Panc1 (cell line): Measurements from ENCODE around the gene ABHD14A. TPM values are rescaled to one million over a fixed set of nuclear protein-coding genes. Genes with fewer than 3 reads are reported as not detected.

ENCODE experiments used
- ATAC-seq: fragments of 200-7000 bp; cut with Tn5 transposase; 2 replicates; pipeline ENCODE4 v1.9.1; 2020; ENCODE audit warnings: mild to moderate bottlenecking, moderate library complexity
- BruUV-seq: library from RNA; stranded (reverse); fragments of 400-500 nt; replicated peaks from 2 replicates; lab custom pipeline; 2021; lab: Mats Ljungman, UMichigan
- CTCF ChIA-PET: fragments of 300-600 bp; sonication (Branson Sonifier 250); formaldehyde crosslinking; loops from one replicate; lab custom pipeline; 2022; ENCODE audit warnings: antibody characterized with exemption; lab: Charles Lee
- POLR2A ChIA-PET: fragments of 300-600 bp; sonication (Branson Sonifier 250); formaldehyde crosslinking; loops from one replicate; lab custom pipeline; 2022; ENCODE audit warnings: antibody characterized with exemption; lab: Charles Lee
- DNase-seq: peaks from one replicate; pipeline ENCODE4 v3.0.0-alpha.2; 2010; ENCODE audit warnings: low read depth, low spot score
- H3K27ac ChIP-seq: 2 replicates; pipeline ENCODE4 v1.5.1; 2011; ENCODE audit warnings: mild to moderate bottlenecking, low read length, inconsistent platforms
- H3K27me3 ChIP-seq: fragments of 200-500 bp; sonication (Bioruptor generic); 2 replicates; pipeline ENCODE4 v1.6.0; 2014; ENCODE audit warnings: low read length, inconsistent platforms; ENCODE audit not compliant: control insufficient read depth, insufficient read depth
- H3K36me3 ChIP-seq: fragments of 200-500 bp; sonication (Bioruptor generic); 2 replicates; pipeline ENCODE4 v1.5.1; 2014; ENCODE audit warnings: inconsistent platforms, mild to moderate bottlenecking, low read length, moderate library complexity; ENCODE audit not compliant: control insufficient read depth, insufficient read depth
- H3K4me1 ChIP-seq: 2 replicates; pipeline ENCODE4 v1.5.1; 2011; ENCODE audit warnings: inconsistent platforms, mild to moderate bottlenecking, low read length, moderate library complexity; ENCODE audit not compliant: control insufficient read depth, insufficient read depth
- H3K4me3 ChIP-seq, 2 experiments: 2 replicates each; pipeline ENCODE4 v1.5.1; 2011 to 2012; ENCODE audit warnings: low read depth in 2 of 2, low read length in 2 of 2, mild to moderate bottlenecking in 2 of 2, inconsistent platforms in 1 of 2, moderate library complexity in 1 of 2
- H3K9me3 ChIP-seq: fragments of 200-500 bp; sonication (Bioruptor generic); 2 replicates; pipeline ENCODE4 v1.5.1; 2014; ENCODE audit warnings: low read depth, mild to moderate bottlenecking, inconsistent platforms, low read length, moderate library complexity; ENCODE audit not compliant: control insufficient read depth, insufficient read depth
- CTCF ChIP-seq: fragments of 450-650 bp; IDR thresholded peaks from 2 replicates; pipeline ENCODE4 v1.5.1; 2017; ENCODE audit warnings: mild to moderate bottlenecking
- POLR2AphosphoS5 ChIP-seq: IDR thresholded peaks from 2 replicates; pipeline ENCODE4 v1.6.1; 2012; ENCODE audit warnings: mild to moderate bottlenecking, low read depth, low read length, moderate library complexity
- REST ChIP-seq, 2 experiments: IDR thresholded peaks; 2 replicates each; pipeline ENCODE4 v1.6.1; 2011 to 2012; ENCODE audit warnings: low read depth in 2 of 2, control low read depth in 1 of 2, low read length in 1 of 2, mild to moderate bottlenecking in 1 of 2, moderate library complexity in 1 of 2; ENCODE audit not compliant: insufficient read depth in 1 of 2
- SIN3A ChIP-seq: IDR thresholded peaks from 2 replicates; pipeline ENCODE4 v1.6.1; 2012; ENCODE audit warnings: low read depth, mild to moderate bottlenecking, low read length, moderate library complexity, borderline replicate concordance; ENCODE audit not compliant: insufficient read depth
- TCF7L2 ChIP-seq: IDR thresholded peaks from 2 replicates; pipeline ENCODE4 v1.6.1; 2011; ENCODE audit warnings: mild to moderate bottlenecking, low read depth, low read length, inconsistent platforms
- in situ Hi-C: cut with HindIII; loops from 2 replicates; pipeline ENCODE4 v1.10.0; 2016; ENCODE audit warnings: low sequenced_read_pairs, low pct_unique_long_range_greater_than_20kb
- intact Hi-C: fragments of 100-400 bp; cut with micrococcal nuclease; formaldehyde crosslinking; loops from one replicate; pipeline ENCODE4 v1.10.0; 2022; ENCODE audit not compliant: unreplicated experiment
- total RNA-seq: library from RNA; stranded (reverse); gene quantifications from one replicate; pipeline ENCODE4 v1.2.1, GENCODE V29; 2021; ENCODE audit not compliant: unreplicated experiment

ABHD14A gene
- total RNA-seq, 1 experiment from 2014 or later = 11.3 TPM

- no peaks in the 10 kb centered on the region for H3K36me3 ChIP-seq
- H3K4me3 ChIP-seq = no peak overlapping the region
- no peak overlapping the region for H3K27ac ChIP-seq
- intact Hi-C loops = no loop called here
- POLR2A ChIA-PET = interaction anchor here (0.5 kb wide), 1 partner anchor 393 kb away, joined by 3 read pairs; no protein-coding TSS in a partner anchor
- no peaks in the 10 kb centered on the region for H3K27me3 ChIP-seq
- H3K4me1 ChIP-seq = no peaks in the 10 kb centered on the region
- BruUV-seq = no TSS peak
- TF ChIP-seq TCF7L2 = no peak
- TF ChIP-seq REST (IDR thresholded peaks at IDR 0.05; ENCODE audit: insufficient read depth in 1 of 2, low read depth in 2 of 2, low read length in 1 of 2) = no peak
- no peaks in the 10 kb centered on the region for H3K9me3 ChIP-seq
- ATAC-seq (no peak), DNase-seq (no peak)
- CTCF ChIA-PET = interaction anchor here (0.6 kb wide), 1 partner anchor 26 kb away, joined by 3 read pairs; no protein-coding TSS in a partner anchor
- in situ Hi-C loops = no loop called here
Measured at GRCh38 chr3:51932471-51933370, 42.1 kb upstream of the ABHD14A start.

GRCh38 chr3:51933471-51934138 is 41.3 kb upstream of the ABHD14A start:
- CTCF ChIA-PET = interaction anchor here (0.6 kb wide), 1 partner anchor 25 kb away, joined by 3 read pairs; no protein-coding TSS in a partner anchor
- in situ Hi-C loops = no loop called here

More at GRCh38 chr3:51933471-51934138, 41.3 kb upstream of the ABHD14A start:
- no peak for ATAC-seq
- Histone ChIP-seq H3K9me3 (no peaks in the 10 kb centered on the region), H3K36me3 (no peaks in the 10 kb centered on the region), H3K27me3 (no peaks in the 10 kb centered on the region), H3K4me1 (no peaks in the 10 kb centered on the region), H3K4me3 (no peak overlapping the region), H3K27ac (no peak overlapping the region)
- POLR2A ChIA-PET = no interaction called here
- no peak for DNase-seq
- BruUV-seq = no TSS peak
- intact Hi-C loops = no loop called here
- no peak for TF ChIP-seq REST (IDR thresholded peaks at IDR 0.05; ENCODE audit: insufficient read depth in 1 of 2, low read depth in 2 of 2, low read length in 1 of 2)
- no peak for TF ChIP-seq CTCF
- TF ChIP-seq POLR2AphosphoS5 = no peak
- no peak for TF ChIP-seq TCF7L2
- no peak for TF ChIP-seq SIN3A
